ENCODE results near the gene BACE2.
"Not testable (repeated sequence)": the region's sequence is repeated elsewhere in the genome, so short reads cannot be mapped to it uniquely, and the experiment has no call there.

BACE2 gene

GRCh38 chr21:41283211-41283818 lies 115.4 kb downstream of the BACE2 start:
- DNase-seq: peak; percentile 90

GRCh38 chr21:41289431-41289830 lies 121.5 kb downstream of the BACE2 start:
- no peak for DNase-seq

GRCh38 chr21:41290106-41290799 lies 122.3 kb downstream of the BACE2 start:
- DNase-seq: no peak

- peak; percentile 11 for DNase-seq
Measured at GRCh38 chr21:41294548-41295231, 126.7 kb downstream of the BACE2 start.

- no peak for DNase-seq
Measured at GRCh38 chr21:41295721-41296254, 127.8 kb downstream of the BACE2 start.

GRCh38 chr21:41302976-41303375 lies 135.0 kb downstream of the BACE2 start:
- no peak for DNase-seq

- no peak for DNase-seq
Measured at GRCh38 chr21:41304068-41304720, 136.2 kb downstream of the BACE2 start.

GRCh38 chr21:41307219-41307618 lies 139.3 kb downstream of the BACE2 start:
- DNase-seq: no peak

GRCh38 chr21:41313285-41314164 lies 145.6 kb downstream of the BACE2 start:
- not testable (repeated sequence) for DNase-seq

GRCh38 chr21:41315726-41316125 lies 147.8 kb downstream of the BACE2 start:
- no peak for DNase-seq

- peak; percentile 34 for DNase-seq
Measured at GRCh38 chr21:41316200-41317062, 148.5 kb downstream of the BACE2 start, which contains the start of gene FAM3B. TSS of gene FAM3B (plus strand) at chr21:41316801. CDS start at chr21:41316880, 79 bp downstream.

- DNase-seq: no peak
Measured at GRCh38 chr21:41317063-41317392, 149.1 kb downstream of the BACE2 start.

GRCh38 chr21:41317458-41317857 lies 149.5 kb downstream of the BACE2 start:
- peak; percentile 30 for DNase-seq

GRCh38 chr21:41318218-41318617 lies 150.3 kb downstream of the BACE2 start:
- no peak for DNase-seq

GRCh38 chr21:41319273-41319672 lies 151.3 kb downstream of the BACE2 start:
- DNase-seq: no peak

- DNase-seq: no peak
Measured at GRCh38 chr21:41321211-41321907, 153.4 kb downstream of the BACE2 start.

- no peak for DNase-seq
Measured at GRCh38 chr21:41321908-41322495, 154.0 kb downstream of the BACE2 start.

GRCh38 chr21:41322496-41323382 lies 154.8 kb downstream of the BACE2 start:
- no peak for DNase-seq
